SU-DHL-6 (cell line): ENCODE measurements around the gene SEC23B.

Experiments
- CTCF ChIP-seq: fragments of 200-600 bp; sonication (generic); IDR thresholded peaks from one replicate; pipeline ENCODE4 v1.5.1; 2017; ENCODE audit warnings: antibody characterized with exemption, mild to moderate bottlenecking, low read length, moderate library complexity; ENCODE audit not compliant: insufficient read depth, poor library complexity, severe bottlenecking
- EZH2phosphoT487 ChIP-seq: fragments of 200-600 bp; sonication (generic), shearing (Covaris generic); conservative IDR thresholded peaks from 2 replicates; pipeline ENCODE4 v1.6.1; 2018; ENCODE audit warnings: mild to moderate bottlenecking, antibody characterized with exemption, low read length, moderate library complexity, mixed read lengths

DNA sequence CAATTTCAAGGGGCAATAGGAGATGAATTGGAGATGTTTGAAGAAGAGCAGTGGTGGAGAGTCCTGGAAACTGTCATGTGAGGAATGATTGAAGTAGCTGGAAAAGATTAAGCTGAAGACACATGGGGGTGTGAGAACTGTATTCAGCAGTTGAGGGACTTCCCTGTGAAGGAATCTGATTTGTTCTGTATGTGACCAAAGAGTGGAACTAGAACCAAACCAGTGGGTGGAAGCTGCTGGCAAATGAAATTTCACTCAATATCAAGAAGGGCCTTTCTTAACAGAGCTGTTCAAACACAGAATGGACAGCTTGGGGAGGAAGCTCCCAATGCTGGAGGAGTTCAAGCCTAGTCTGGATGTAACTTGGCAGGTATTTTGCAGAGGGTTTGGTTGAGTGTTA lies 21.3 kb downstream of the SEC23B start:
- no peak for TF ChIP-seq CTCF
- TF ChIP-seq EZH2phosphoT487: no peak
